ENCODE data around the gene SULT1A3.
"Not testable (repeated sequence)": the region's sequence is repeated elsewhere in the genome, so short reads cannot be mapped to it uniquely, and the experiment has no call there.

- not testable (repeated sequence) for TF ChIP-seq POLR2A (IDR thresholded peaks at IDR 0.05; ENCODE audit: control extremely low read depth in 1 of 2, low read depth in 2 of 2, low read length in 2 of 2); RFX5 (IDR thresholded peaks at IDR 0.05; ENCODE audit: borderline replicate concordance, low read depth, low read length); ATF3 (IDR thresholded peaks at IDR 0.05; ENCODE audit: insufficient read depth, low read depth, low read length); SUZ12 (IDR thresholded peaks at IDR 0.05; ENCODE audit: low read length); EP300 (IDR thresholded peaks at IDR 0.05; ENCODE audit: borderline replicate concordance in 1 of 2, low read depth in 2 of 2, low read length in 2 of 2); CTCF (IDR thresholded peaks at IDR 0.05; ENCODE audit: control extremely low read depth in 1 of 3, insufficient read depth in 1 of 3, low read depth in 1 of 3, low read length in 3 of 3); SP1 (IDR thresholded peaks at IDR 0.05; ENCODE audit: low read depth, low read length); POLR2AphosphoS5 (IDR thresholded peaks at IDR 0.05; ENCODE audit: low read depth, low read length); CREB1 (IDR thresholded peaks at IDR 0.05)
- TF ChIP-seq, protein P1, sequence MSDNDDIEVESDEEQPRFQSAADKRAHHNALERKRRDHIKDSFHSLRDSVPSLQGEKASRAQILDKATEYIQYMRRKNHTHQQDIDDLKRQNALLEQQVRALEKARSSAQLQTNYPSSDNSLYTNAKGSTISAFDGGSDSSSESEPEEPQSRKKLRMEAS (IDR thresholded peaks at IDR 0.05) = not testable (repeated sequence)
These were observed 6.0 kb upstream of the SULT1A3 start for GRCh38 chr16:30193098-30193497.
